CD4-positive, alpha-beta memory T cell (primary cell): ENCODE results near the gene METTL23. TPM values are rescaled to one million over a fixed set of nuclear protein-coding genes. Genes with fewer than 3 reads are reported as not detected.
"Not testable (repeated sequence)": the region's sequence is repeated elsewhere in the genome, so short reads cannot be mapped to it uniquely, and the experiment has no call there.

Experiments
- CTCF ChIA-PET: fragments of 350-600 bp; sonication (Branson Sonifier 250); formaldehyde crosslinking; loops from one replicate; lab custom pipeline; 2021; ENCODE audit warnings: inconsistent platforms; ENCODE audit not compliant: partially characterized antibody; lab: Charles Lee
- POLR2A ChIA-PET: fragments of 350-600 bp; sonication (Branson Sonifier 250); formaldehyde crosslinking; loops from one replicate; lab custom pipeline; 2021; ENCODE audit not compliant: partially characterized antibody; lab: Charles Lee
- DNase-seq, 5 donors: peaks; one replicate each; pipeline versions ENCODE4 v3.0.0 to v3.0.0-alpha.2; 2020 to 2022; ENCODE audit warnings: mixed read lengths in 1 of 5
- H3K27ac ChIP-seq: one replicate; pipeline ENCODE4 v1.7.0; 2013; ENCODE audit warnings: low read depth, low read length
- H3K27me3 ChIP-seq: 2 replicates; pipeline ENCODE4 v1.7.0; 2013; ENCODE audit warnings: mild to moderate bottlenecking, low read length, moderate library complexity; ENCODE audit not compliant: insufficient read depth
- H3K36me3 ChIP-seq: 2 replicates; pipeline ENCODE4 v1.7.0; 2013; ENCODE audit warnings: mild to moderate bottlenecking, low read length, moderate library complexity; ENCODE audit not compliant: insufficient read depth
- H3K4me1 ChIP-seq: 2 replicates; pipeline ENCODE4 v1.7.0; 2013; ENCODE audit warnings: mild to moderate bottlenecking, low read length, moderate library complexity; ENCODE audit not compliant: insufficient read depth
- H3K4me3 ChIP-seq, 2 donors: one replicate each; pipeline ENCODE4 v1.7.0; 2013; ENCODE audit warnings: low read length in 2 of 2, mild to moderate bottlenecking in 1 of 2
- H3K9me3 ChIP-seq, 2 donors: one replicate each; pipeline ENCODE4 v1.7.0; 2013; ENCODE audit warnings: low read length in 2 of 2, control low read depth in 1 of 2; ENCODE audit not compliant: control insufficient read depth in 1 of 2
- H3K27ac Mint-ChIP-seq, 7 donors: one replicate each; pipeline ENCODE4 v1.8.0; 2020 to 2021; ENCODE audit warnings: mixed read lengths in 7 of 7, mild to moderate bottlenecking in 6 of 7, inconsistent platforms in 3 of 7, moderate library complexity in 3 of 7
- H3K27me3 Mint-ChIP-seq, 2 donors: one replicate each; pipeline ENCODE4 v1.8.0; 2020 to 2021; ENCODE audit warnings: mixed read lengths in 2 of 2
- H3K36me3 Mint-ChIP-seq, 2 donors: one replicate each; pipeline ENCODE4 v1.8.0; 2020 to 2021; ENCODE audit warnings: mixed read lengths in 2 of 2, inconsistent platforms in 1 of 2, mild to moderate bottlenecking in 1 of 2
- H3K4me1 Mint-ChIP-seq, 4 donors: one replicate each; pipeline ENCODE4 v1.8.0; 2020 to 2021; ENCODE audit warnings: mixed read lengths in 4 of 4, mild to moderate bottlenecking in 1 of 4
- H3K4me3 Mint-ChIP-seq, 8 donors: one replicate each; pipeline ENCODE4 v1.8.0; 2020 to 2021; ENCODE audit warnings: mixed read lengths in 8 of 8, mild to moderate bottlenecking in 7 of 8, moderate library complexity in 6 of 8, inconsistent platforms in 3 of 8
- H3K9me3 Mint-ChIP-seq, 8 donors: one replicate each; pipeline ENCODE4 v1.8.0; 2020 to 2021; ENCODE audit warnings: mixed read lengths in 8 of 8, mild to moderate bottlenecking in 5 of 8, inconsistent platforms in 3 of 8, moderate library complexity in 1 of 8
- intact Hi-C: fragments of 100-400 bp; cut with micrococcal nuclease; formaldehyde crosslinking; loops from one replicate; pipeline ENCODE4 v1.15.1; 2023
- polyA plus RNA-seq, 2 donors: library from polyadenylated mRNA; unstranded; fragments of 300-500 nt; fragmentation: Illumina TruSeq; gene quantifications; one replicate each; pipeline ENCODE4 v1.2.3, GENCODE V29; 2021
- total RNA-seq, 2 experiments: library from RNA; stranded (reverse); gene quantifications; one replicate each; pipeline ENCODE4 v1.2.3, GENCODE V29; 2021

Gene METTL23
- total and polyA plus RNA-seq, 4 experiments from 2014 or later = 75.5 to 156 (median 108) TPM

DNA sequence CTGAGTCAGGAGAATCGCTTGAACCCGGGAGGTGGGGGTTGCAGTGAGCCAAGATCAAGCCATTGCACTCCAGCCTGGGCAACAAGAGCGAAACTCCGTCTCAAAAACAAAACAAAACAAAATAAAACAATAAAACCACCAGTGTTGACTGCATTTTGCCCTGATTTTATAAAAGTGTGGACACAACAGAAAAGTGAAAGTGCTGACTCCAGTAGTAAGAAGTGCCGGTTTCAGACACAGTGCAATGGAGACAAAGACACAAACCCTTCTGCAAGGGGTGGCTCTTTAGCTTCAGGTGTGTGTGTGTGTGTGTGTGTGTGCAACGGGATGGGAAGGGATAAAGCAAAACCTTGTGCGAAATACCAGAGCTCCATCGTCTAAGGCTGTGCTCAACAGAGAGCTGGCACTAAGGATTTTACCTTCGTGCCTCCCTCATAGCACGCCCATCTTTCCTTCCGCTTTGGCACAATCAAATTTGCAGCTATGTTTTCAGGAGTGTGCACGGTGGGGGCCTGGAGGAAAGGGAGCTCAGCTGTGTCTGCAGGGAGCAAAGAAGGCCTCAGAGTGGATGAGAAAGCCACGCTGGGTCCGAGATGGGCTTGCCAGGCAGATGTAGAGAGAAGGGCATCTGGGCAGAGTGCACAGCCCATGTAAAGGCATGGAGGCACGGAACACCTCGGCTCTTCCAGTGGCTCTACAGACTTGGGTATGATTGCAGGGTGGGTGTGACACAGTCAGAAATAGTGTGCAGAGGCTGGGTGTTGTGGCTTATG lies 31.4 kb upstream of the METTL23 start:
- Mint-ChIP-seq H3K9me3 (peaks cover 0 to 2% (median 0%) of the 10 kb centered on the region in 8 donors), H3K36me3 (no peaks in the 10 kb centered on the region), H3K4me3 (peak overlapping the region in 1 of 8 donors; percentile 31), H3K27ac (peak overlapping the region in 2 of 7 donors; percentile 60 to 63), H3K27me3 (no peaks in the 10 kb centered on the region), H3K4me1 (peaks cover 0 to 29% (median 5%) of the 10 kb centered on the region in 4 donors)
- Histone ChIP-seq H3K27ac (no peak overlapping the region), H3K36me3 (no peaks in the 10 kb centered on the region), H3K4me3 (no peak overlapping the region), H3K9me3 (no peaks in the 10 kb centered on the region), H3K27me3 (no peaks in the 10 kb centered on the region), H3K4me1 (peaks cover 5% of the 10 kb centered on the region)
- ChIA-PET POLR2A (no interaction called here), CTCF (interaction anchor here (1.0 to 3.7 kb wide), 2 partner anchors 13 to 19 kb away, joined by 3 to 12 read pairs; no protein-coding TSS in a partner anchor)
- no peak for DNase-seq
- intact Hi-C loops = no loop called here

DNA sequence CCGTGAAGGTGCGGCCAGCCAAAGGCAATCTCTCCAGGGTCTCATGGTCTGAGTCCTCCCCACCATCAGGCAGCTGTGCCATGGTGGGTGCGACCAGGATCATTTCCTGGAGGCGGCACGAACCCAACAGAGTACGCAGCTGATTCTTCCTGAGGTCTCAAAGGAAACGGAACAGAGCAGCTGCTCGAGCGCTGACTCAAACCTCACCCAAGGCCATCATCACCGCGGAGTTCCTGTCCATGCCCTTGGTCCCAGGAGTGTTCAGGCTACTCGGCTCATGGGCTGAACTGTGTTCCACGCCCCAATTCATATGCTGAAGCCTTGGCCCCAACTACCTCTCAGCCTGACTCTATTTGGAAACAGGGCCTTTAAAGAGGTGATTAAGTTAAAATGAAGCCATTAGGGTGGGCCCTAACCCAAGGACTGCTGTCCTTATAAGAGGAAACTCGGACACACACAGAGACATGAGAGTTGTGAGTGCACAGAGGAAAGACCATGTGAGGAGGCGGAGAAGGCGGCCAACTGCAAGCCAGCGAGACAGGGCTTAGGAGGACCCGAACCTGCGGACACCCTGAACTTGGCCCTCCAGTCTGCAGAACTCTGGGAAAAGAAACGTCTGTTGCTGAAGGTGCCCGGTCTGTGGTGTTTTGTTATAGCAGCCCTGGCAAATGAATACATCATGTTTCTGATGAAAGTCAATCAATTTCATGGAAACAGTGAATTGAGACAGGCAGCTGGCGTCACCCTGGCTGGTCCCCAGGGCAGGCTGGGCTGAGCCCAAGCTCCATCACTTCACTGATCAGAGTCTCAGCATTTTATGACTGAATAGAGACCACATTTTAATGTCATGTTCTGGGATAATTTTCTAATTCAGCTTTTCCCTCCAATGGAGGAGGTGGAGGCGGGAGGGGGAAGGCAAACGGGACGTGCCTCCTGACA lies 29.6 kb upstream of the METTL23 start:
- Histone ChIP-seq H3K4me1 (peaks cover 5% of the 10 kb centered on the region), H3K27ac (no peak overlapping the region), H3K9me3 (no peaks in the 10 kb centered on the region), H3K36me3 (no peaks in the 10 kb centered on the region), H3K27me3 (no peaks in the 10 kb centered on the region), H3K4me3 (no peak overlapping the region)
- no peaks in the 10 kb centered on the region for H3K36me3 Mint-ChIP-seq
- peaks cover 0 to 38% (median 5%) of the 10 kb centered on the region in 4 donors for H3K4me1 Mint-ChIP-seq
- no peaks in the 10 kb centered on the region for H3K27me3 Mint-ChIP-seq
- H3K4me3 Mint-ChIP-seq = no peak overlapping the region
- intact Hi-C loops = no loop called here
- ChIA-PET CTCF (interaction anchor here (2.5 to 3.7 kb wide), 2 partner anchors 16 to 17 kb away, joined by 8 to 12 read pairs; no protein-coding TSS in a partner anchor), POLR2A (no interaction called here)
- H3K27ac Mint-ChIP-seq = peak overlapping the region in 1 of 7 donors; percentile 76
- DNase-seq = no peak
- H3K9me3 Mint-ChIP-seq = peaks cover 0 to 2% (median 0%) of the 10 kb centered on the region in 8 donors

DNA sequence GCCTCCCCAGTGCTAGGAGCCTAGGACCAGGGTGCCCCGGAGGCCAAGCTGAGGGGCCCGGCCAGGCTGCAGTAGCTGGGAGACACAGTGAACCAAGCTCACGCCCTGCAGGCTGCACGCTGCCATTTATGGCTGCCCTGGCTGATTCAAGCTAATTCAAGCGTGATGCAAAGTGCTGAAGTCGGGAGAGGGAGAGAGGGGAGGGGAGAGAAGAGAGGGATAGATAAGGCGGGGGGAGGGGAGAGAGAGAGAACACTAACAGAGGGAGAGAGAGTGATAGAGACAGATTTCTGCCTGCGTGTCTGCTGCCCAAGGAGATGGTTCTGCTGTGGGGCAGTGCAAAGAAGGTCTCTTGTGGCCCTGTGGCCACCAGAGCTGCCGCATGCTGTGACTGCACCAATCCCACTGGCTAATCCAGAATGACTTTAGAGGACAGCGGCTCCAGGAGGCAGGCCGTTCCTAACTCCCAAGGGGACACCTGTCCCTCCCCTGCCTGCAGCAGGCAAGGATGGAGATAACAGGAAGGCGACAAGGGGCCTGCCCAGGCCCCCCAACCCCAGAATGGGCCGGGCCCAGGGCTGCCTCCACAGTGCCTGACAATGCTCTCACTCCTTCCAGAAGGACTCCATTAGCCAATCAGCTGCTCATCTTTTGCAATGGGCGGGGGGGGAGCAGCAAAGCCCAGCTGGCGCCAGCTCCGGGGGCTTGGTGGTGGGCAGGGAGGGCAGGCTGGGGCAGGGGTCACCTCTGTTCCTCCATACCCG lies 28.8 kb upstream of the METTL23 start:
- H3K4me3 Mint-ChIP-seq = no peak overlapping the region
- H3K4me1 Mint-ChIP-seq = peaks cover 0 to 38% (median 5%) of the 10 kb centered on the region in 4 donors
- Histone ChIP-seq H3K4me3 (no peak overlapping the region), H3K27me3 (no peaks in the 10 kb centered on the region), H3K27ac (no peak overlapping the region), H3K4me1 (peaks cover 5% of the 10 kb centered on the region), H3K9me3 (no peaks in the 10 kb centered on the region), H3K36me3 (no peaks in the 10 kb centered on the region)
- no peaks in the 10 kb centered on the region for H3K36me3 Mint-ChIP-seq
- peaks cover 0 to 2% (median 0%) of the 10 kb centered on the region in 8 donors for H3K9me3 Mint-ChIP-seq
- intact Hi-C loops = no loop called here
- H3K27me3 Mint-ChIP-seq = no peaks in the 10 kb centered on the region
- POLR2A ChIA-PET = no interaction called here
- DNase-seq = no peak
- H3K27ac Mint-ChIP-seq = no peak overlapping the region
- CTCF ChIA-PET = interaction anchor here (2.5 kb wide), 1 partner anchor 16 kb away, joined by 8 read pairs; no protein-coding TSS in a partner anchor

DNA sequence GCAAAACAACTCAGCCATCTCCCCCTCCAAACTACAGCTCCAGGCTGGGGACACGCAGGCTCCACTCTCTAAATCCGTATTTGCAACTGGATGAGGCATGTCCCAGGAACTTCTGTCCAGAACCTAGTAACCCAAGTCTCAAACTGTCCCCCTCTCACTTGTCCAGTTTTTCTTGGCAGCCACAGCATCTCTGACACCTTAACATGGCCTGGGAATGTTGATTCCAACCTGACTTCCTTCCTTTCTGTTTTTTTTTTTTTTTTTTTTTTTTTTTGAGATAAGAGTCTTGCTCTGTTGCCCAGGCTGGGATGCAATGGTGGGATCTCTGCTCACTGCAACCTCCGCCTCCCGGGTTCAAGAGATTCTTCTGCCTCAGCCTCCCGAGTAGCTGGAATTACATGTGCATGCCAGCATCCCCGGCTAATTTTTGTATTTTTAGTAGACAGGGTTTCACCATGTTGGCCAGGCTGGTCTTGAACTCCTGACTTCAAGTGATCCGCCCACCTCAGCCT lies 28.1 kb upstream of the METTL23 start:
- peaks cover 0 to 38% (median 5%) of the 10 kb centered on the region in 4 donors for H3K4me1 Mint-ChIP-seq
- intact Hi-C loops, DNase-seq, H3K36me3 Mint-ChIP-seq, H3K27me3 Mint-ChIP-seq, H3K9me3 Mint-ChIP-seq, H3K4me3 ChIP-seq, POLR2A ChIA-PET, H3K4me1 ChIP-seq, H3K9me3 ChIP-seq, H3K27me3 ChIP-seq, H3K27ac ChIP-seq, H3K4me3 Mint-ChIP-seq, H3K36me3 ChIP-seq: not testable (repeated sequence)
- peak overlapping the region in 1 of 7 donors; percentile 36 for H3K27ac Mint-ChIP-seq
- CTCF ChIA-PET = interaction anchor here (2.5 kb wide), 1 partner anchor 17 kb away, joined by 8 read pairs; no protein-coding TSS in a partner anchor

DNA sequence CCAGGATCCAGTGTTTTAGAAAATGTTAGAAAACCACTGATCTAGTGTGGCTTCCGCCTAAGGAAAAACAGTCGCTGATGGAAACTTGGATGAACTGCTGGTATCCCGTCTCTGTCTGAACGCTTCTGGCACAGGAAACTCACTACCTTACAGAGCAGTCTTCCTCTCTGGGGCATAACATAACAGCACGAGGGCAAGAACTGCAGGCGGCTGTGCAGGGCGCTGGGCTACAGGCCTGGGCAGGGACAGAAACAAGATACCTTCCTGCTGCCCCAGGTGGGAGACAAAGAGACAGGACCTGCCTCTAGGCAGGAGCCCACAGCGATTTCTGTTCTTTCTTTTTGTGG lies 26.4 kb upstream of the METTL23 start:
- H3K4me3 Mint-ChIP-seq = peak overlapping the region in 1 of 8 donors; percentile 0
- POLR2A ChIA-PET = no interaction called here
- Histone ChIP-seq H3K4me3 (no peak overlapping the region), H3K36me3 (no peaks in the 10 kb centered on the region), H3K9me3 (no peaks in the 10 kb centered on the region), H3K27ac (no peak overlapping the region), H3K4me1 (peaks cover 5% of the 10 kb centered on the region), H3K27me3 (no peaks in the 10 kb centered on the region)
- H3K4me1 Mint-ChIP-seq = peaks cover 0 to 34% (median 2%) of the 10 kb centered on the region in 4 donors
- no peak for DNase-seq
- intact Hi-C loops = no loop called here
- peaks cover 0 to 2% (median 0%) of the 10 kb centered on the region in 8 donors for H3K9me3 Mint-ChIP-seq
- peak overlapping the region in 1 of 7 donors; percentile 70 for H3K27ac Mint-ChIP-seq
- no peaks in the 10 kb centered on the region for H3K36me3 Mint-ChIP-seq
- CTCF ChIA-PET = interaction anchor here (2.2 kb wide), 1 partner anchor 13 kb away, joined by 7 read pairs; no protein-coding TSS in a partner anchor
- H3K27me3 Mint-ChIP-seq = no peaks in the 10 kb centered on the region

DNA sequence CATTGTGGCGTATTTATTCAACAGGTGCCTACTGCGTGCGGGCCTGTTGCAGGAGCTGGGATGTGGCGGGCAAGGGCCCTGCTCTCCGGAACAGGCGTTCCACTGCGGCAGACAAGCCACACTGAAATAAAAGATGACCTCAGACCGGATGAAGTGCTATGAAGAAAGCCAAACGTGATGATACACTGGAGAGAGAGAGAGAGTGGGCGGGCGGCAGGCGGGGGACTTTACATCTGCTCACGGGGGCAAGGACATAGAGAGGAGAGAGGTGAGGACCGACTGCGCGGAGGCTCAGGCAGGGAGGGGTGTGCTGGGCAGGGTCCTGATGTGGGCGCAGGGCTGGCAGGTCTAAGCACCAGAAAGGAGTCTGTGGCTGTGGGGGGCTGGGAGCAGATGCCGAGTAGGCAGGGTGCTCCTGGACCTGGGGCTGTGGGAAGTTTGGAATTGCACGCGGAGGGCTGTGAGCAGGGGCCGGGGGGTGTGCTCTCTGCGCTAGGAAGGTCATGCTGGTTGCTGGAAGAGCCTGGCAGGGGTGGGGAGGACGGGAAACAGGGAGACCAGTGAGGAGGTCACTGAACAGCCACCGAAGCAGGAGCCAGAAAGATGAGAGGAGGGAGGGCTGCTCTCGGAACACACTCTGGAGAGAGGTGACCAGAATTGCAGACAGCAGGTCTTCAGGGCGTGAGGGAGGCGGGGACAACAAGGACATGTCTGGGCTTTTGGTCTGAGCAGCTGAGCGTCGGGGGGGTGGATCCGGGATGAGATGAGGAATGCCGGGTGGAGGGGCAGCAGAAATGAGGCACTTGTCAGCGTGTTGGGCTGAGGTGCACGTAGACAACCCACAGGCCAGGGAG lies 25.8 kb upstream of the METTL23 start:
- DNase-seq = no peak
- Mint-ChIP-seq H3K4me1 (peaks cover 0 to 28% (median 1%) of the 10 kb centered on the region in 4 donors), H3K36me3 (no peaks in the 10 kb centered on the region), H3K9me3 (peaks cover 0 to 2% (median 0%) of the 10 kb centered on the region in 8 donors), H3K27me3 (no peaks in the 10 kb centered on the region), H3K27ac (peak overlapping the region in 2 of 7 donors; percentile 70 to 72), H3K4me3 (peak overlapping the region in 2 of 8 donors; percentile 0 to 38)
- H3K9me3 ChIP-seq = no peaks in the 10 kb centered on the region
- no peak overlapping the region for H3K27ac ChIP-seq
- POLR2A ChIA-PET = no interaction called here
- no peaks in the 10 kb centered on the region for H3K27me3 ChIP-seq
- no peaks in the 10 kb centered on the region for H3K36me3 ChIP-seq
- H3K4me3 ChIP-seq = no peak overlapping the region
- intact Hi-C loops = no loop called here
- peaks cover 5% of the 10 kb centered on the region for H3K4me1 ChIP-seq
- CTCF ChIA-PET = interaction anchor here (2.2 kb wide), 1 partner anchor 13 kb away, joined by 7 read pairs; no protein-coding TSS in a partner anchor
